GM13976 (cell line): ENCODE measurements around the gene DHDDS.

Experiments
- DNase-seq: peaks from one replicate; pipeline ENCODE4 v3.0.0; 2012; ENCODE audit warnings: low spot score
- in situ Hi-C: fragments of 300-500 bp; cut with MboI; formaldehyde crosslinking; loops from one replicate; pipeline ENCODE4 v1.12.0; 2022; ENCODE audit warnings: low sequenced_read_pairs, mixed read lengths, inconsistent platforms; ENCODE audit not compliant: unreplicated experiment
- TF ChIP-seq, protein P1 (sequence below): IDR thresholded peaks from 2 replicates; pipeline ENCODE4 v1.5.1; 2012; ENCODE audit warnings: borderline replicate concordance, mild to moderate bottlenecking; ENCODE audit not compliant: insufficient read depth; ENCODE audit errors: extremely low read depth, missing control alignments, control extremely low read depth

Gene DHDDS

DNA sequence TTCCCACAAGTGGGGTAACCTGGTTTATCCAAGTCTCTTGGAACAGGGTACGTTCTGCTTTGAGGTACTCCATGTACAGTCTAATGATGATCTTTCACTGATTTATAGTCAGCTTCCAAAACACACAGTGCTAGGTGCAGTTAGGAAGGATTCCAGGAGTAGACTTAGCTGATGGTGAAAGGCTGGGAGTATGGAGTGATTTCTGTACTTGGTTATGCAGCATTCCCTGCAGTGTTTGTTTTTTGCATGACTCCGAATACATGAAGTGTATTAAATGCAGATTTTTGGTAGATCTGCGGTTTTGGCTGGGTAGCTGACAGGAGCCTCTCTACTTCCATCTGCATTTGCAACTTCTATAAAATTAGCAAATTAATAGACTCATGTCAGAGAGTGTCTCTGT, 43.9 kb downstream of the DHDDS start:
- DNase-seq, result no peak
- TF ChIP-seq, protein P1, sequence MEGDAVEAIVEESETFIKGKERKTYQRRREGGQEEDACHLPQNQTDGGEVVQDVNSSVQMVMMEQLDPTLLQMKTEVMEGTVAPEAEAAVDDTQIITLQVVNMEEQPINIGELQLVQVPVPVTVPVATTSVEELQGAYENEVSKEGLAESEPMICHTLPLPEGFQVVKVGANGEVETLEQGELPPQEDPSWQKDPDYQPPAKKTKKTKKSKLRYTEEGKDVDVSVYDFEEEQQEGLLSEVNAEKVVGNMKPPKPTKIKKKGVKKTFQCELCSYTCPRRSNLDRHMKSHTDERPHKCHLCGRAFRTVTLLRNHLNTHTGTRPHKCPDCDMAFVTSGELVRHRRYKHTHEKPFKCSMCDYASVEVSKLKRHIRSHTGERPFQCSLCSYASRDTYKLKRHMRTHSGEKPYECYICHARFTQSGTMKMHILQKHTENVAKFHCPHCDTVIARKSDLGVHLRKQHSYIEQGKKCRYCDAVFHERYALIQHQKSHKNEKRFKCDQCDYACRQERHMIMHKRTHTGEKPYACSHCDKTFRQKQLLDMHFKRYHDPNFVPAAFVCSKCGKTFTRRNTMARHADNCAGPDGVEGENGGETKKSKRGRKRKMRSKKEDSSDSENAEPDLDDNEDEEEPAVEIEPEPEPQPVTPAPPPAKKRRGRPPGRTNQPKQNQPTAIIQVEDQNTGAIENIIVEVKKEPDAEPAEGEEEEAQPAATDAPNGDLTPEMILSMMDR, result no peak
- in situ Hi-C loops, result no loop called here

DNA sequence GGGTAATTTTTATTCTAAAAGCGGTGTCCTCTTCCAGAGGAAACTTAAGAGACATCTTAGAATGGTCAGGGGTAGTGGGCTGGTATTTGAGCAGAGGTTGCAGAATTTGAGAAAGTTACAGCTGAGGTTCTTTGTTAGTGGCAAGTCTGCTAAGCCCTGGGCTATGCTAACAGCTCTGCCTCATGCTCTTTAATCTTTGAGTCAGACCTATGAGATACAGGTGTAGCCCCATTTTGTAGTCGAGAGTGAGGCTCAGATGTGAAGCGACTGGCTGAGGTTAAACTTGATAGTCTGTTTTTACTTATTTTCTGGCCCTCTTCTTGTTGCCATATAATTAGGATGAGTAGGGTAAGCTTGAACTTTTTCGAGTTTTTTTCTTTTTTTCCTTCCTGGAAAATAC, 44.8 kb downstream of the DHDDS start:
- in situ Hi-C loops, result no loop called here
- TF ChIP-seq, protein P1, result no peak
- no peak for DNase-seq

DNA sequence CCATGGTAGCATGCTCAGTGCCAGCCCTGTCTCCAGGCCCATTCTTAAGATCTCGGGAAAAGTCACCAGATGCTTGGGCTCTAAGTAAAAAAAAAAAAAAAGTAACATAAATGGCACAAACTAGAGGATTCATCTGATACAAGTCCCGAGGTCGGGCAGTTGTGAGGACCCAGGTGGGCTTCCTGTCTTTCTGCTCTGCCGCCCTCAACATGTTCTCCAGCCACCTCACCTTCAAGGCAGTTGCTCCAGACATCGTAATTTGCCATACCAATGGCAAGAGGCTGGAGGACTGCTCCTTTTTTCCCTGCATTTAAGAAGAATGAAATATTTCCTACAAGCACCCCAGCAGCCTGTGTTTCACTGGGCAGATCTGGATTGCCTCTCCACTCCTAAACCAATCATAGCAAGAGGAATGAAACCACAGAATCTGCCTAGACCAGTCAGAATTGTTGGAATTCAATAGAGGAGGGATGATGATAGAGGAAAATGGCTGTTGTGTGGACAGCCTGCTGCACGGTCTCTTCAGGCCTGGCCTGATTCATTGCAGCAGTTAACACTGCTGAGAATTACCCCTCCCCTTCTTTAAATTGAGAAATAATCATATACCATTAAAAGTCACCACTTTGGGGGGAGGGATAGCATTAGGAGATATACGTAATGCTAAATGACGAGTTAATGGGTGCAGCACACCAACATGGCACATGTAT, 45.5 kb downstream of the DHDDS start:
- DNase-seq, result no peak
- TF ChIP-seq, protein P1, result no peak
- in situ Hi-C loops, result no loop called here

DNA sequence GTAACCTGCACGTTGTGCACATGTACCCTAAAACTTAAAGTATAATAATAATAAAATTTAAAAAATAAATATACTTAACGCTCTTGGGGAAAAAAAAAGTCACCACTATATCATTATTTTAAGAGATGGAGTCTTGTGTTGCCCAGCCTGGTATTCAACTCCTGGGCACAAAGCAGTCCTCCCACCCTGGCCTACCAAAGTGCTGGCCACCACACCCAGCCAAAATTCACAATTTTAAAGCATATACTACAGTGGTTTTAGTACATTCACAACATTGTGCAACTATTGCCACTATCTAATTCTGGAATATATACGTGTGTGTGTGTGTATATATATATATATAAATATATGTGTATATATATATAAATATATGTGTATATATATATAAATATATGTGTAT, 46.0 kb downstream of the DHDDS start:
- TF ChIP-seq, protein P1, result no peak
- DNase-seq, result no peak
- in situ Hi-C loops, result no loop called here

DNA sequence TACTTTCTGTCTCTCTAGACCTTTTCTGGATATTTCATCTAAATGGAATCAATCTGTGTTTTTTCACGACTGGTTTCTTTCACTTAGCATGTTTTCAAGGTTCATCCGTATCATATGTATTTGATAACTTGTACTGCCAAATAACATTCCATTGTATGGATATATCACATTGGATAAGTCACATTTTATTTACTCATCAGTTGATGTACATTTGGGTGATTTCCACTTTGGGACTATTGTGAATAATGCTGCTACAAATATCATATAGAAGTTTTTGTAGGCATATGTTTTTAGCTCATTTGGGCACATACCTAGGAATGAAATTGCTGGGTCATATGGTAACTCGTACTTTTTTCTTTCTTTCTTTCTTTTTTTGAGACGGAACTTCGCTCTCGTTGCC, 46.9 kb downstream of the DHDDS start:
- in situ Hi-C loops, result no loop called here
- DNase-seq, result no peak
- TF ChIP-seq, protein P1, result no peak

DNA sequence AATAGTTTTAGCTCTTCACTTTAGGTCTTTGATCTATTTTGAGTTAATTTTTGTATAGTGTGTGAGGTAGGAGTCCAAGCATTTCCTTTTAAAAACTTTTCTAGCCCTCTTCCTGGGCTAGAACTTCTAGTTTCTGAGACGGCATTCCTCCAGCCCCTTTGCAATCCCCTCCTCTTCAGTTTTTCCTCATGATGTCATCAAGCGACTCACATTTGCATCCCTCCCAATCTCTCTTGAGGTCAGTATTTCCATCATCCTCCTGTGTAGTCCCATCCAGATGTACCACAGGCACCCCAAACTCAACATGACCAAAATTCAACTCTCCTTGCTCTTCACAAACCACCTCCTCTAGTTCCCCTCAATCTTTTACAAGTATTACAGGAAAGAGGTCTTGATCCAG, 50.8 kb downstream of the DHDDS start:
- DNase-seq, result no peak
- in situ Hi-C loops, result no loop called here
- TF ChIP-seq, protein P1, result no peak
